PC-9 (cell line): Measurements from ENCODE around the gene SPATA12.

Experiments
- EZH2 ChIP-seq: fragments of 200-600 bp; sonication (generic); IDR thresholded peaks from 2 replicates; pipeline ENCODE4 v1.8.0; 2017; ENCODE audit warnings: antibody characterized with exemption, low read depth
- TF ChIP-seq, protein P1 (sequence below): fragments of 200-600 bp; sonication (generic); conservative IDR thresholded peaks from 2 replicates; pipeline ENCODE4 v1.6.1; 2017; ENCODE audit warnings: mixed run types, antibody characterized with exemption, mild to moderate bottlenecking, moderate library complexity

DNA sequence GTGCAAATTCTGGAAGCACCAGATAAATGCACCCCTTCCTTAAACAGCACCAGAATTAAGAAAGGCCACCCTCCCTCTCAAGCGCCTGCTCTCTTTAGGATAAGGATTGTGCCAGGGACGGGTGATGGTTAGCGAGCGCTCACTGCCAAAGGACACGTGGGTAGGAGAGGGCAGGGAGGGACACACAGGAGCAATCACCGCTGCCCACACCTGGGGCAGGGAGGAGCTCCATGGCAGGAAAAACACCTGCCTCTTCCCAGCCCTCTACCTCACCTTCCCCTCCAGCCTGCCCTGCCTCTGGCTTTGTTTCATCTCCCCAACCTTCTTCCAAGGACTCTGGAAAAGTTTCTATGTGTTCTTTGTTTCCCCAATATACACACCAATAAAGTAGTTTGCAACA, 7.3 kb upstream of the SPATA12 start:
- TF ChIP-seq, protein P1, sequence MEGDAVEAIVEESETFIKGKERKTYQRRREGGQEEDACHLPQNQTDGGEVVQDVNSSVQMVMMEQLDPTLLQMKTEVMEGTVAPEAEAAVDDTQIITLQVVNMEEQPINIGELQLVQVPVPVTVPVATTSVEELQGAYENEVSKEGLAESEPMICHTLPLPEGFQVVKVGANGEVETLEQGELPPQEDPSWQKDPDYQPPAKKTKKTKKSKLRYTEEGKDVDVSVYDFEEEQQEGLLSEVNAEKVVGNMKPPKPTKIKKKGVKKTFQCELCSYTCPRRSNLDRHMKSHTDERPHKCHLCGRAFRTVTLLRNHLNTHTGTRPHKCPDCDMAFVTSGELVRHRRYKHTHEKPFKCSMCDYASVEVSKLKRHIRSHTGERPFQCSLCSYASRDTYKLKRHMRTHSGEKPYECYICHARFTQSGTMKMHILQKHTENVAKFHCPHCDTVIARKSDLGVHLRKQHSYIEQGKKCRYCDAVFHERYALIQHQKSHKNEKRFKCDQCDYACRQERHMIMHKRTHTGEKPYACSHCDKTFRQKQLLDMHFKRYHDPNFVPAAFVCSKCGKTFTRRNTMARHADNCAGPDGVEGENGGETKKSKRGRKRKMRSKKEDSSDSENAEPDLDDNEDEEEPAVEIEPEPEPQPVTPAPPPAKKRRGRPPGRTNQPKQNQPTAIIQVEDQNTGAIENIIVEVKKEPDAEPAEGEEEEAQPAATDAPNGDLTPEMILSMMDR, result no peak
- no peak for TF ChIP-seq EZH2
